IMR-90 (cell line): ENCODE measurements around the gene TNK2. TPM values are rescaled to one million over a fixed set of nuclear protein-coding genes. Genes with fewer than 3 reads are reported as not detected.

ENCODE experiments used
- ATAC-seq: fragments of 200-7000 bp; cut with Tn5 transposase; 2 replicates; pipeline ENCODE4 v1.9.1; 2020; ENCODE audit warnings: low read depth, mild to moderate bottlenecking, moderate library complexity
- BruUV-seq: library from RNA; stranded (reverse); fragments of 400-500 nt; replicated peaks from 2 replicates; lab custom pipeline; 2021; lab: Mats Ljungman, UMichigan
- CTCF ChIA-PET: fragments of 300-600 bp; formaldehyde crosslinking; extraction: SDS; loops from one replicate; lab custom pipeline; 2021; ENCODE audit warnings: antibody characterized with exemption; lab: Yijun Ruan, JAX
- POLR2A ChIA-PET: fragments of 300-600 bp; sonication (Branson Sonifier 250); formaldehyde crosslinking; loops from one replicate; lab custom pipeline; 2022; ENCODE audit warnings: antibody characterized with exemption; ENCODE audit not compliant: unreplicated experiment; lab: Charles Lee
- DNase-seq: peaks from one replicate; pipeline ENCODE4 v3.0.0; 2013
- H2AFZ ChIP-seq: replicated peaks from 2 replicates; pipeline ENCODE3; 2013; ENCODE audit warnings: low read length, mild to moderate bottlenecking; ENCODE audit not compliant: poor library complexity
- H2AK5ac ChIP-seq: 2 replicates; pipeline ENCODE4 v1.6.1; 2013; ENCODE audit warnings: low read depth, low read length, inconsistent platforms
- H2AK9ac ChIP-seq: replicated peaks from 2 replicates; pipeline ENCODE3; 2013; ENCODE audit warnings: mild to moderate bottlenecking, low read depth, low read length, moderate library complexity; ENCODE audit not compliant: poor library complexity
- H2BK120ac ChIP-seq: 2 replicates; pipeline ENCODE4 v1.6.1; 2013; ENCODE audit warnings: low read depth, low read length, inconsistent platforms
- H2BK15ac ChIP-seq: 3 replicates; pipeline ENCODE4 v1.6.1; 2013; ENCODE audit warnings: low read depth, low read length, inconsistent platforms
- H2BK20ac ChIP-seq: 2 replicates; pipeline ENCODE4 v1.6.1; 2013; ENCODE audit warnings: low read depth, mild to moderate bottlenecking, inconsistent platforms, low read length, moderate library complexity
- H2BK5ac ChIP-seq: 2 replicates; pipeline ENCODE4 v1.6.1; 2013; ENCODE audit warnings: mild to moderate bottlenecking, low read depth, low read length, inconsistent platforms; ENCODE audit not compliant: poor library complexity, severe bottlenecking
- H3K14ac ChIP-seq: replicated peaks from 2 replicates; pipeline ENCODE4 v1.6.1; 2013; ENCODE audit warnings: low read depth, low read length, inconsistent platforms
- H3K18ac ChIP-seq: 2 replicates; pipeline ENCODE4 v1.6.1; 2013; ENCODE audit warnings: low read depth, low read length, control low read depth
- H3K23ac ChIP-seq: 2 replicates; pipeline ENCODE4 v1.6.1; 2013; ENCODE audit warnings: low read depth, low read length, inconsistent platforms
- H3K27ac ChIP-seq: 2 replicates; pipeline ENCODE4 v1.5.1; 2013; ENCODE audit warnings: mild to moderate bottlenecking, control low read depth, low read length; ENCODE audit not compliant: insufficient read depth
- H3K27me3 ChIP-seq: 2 replicates; pipeline ENCODE4 v1.6.1; 2013; ENCODE audit warnings: low read length; ENCODE audit not compliant: control insufficient read depth, insufficient read depth
- H3K36me3 ChIP-seq: 2 replicates; pipeline ENCODE4 v1.6.1; 2013; ENCODE audit warnings: low read length, mixed read lengths; ENCODE audit not compliant: control insufficient read depth, insufficient read depth
- H3K4ac ChIP-seq: 2 replicates; pipeline ENCODE4 v1.6.1; 2013; ENCODE audit warnings: low read depth, low read length, inconsistent platforms
- H3K4me1 ChIP-seq: 2 replicates; pipeline ENCODE4 v1.6.1; 2013; ENCODE audit warnings: low read length, mixed read lengths; ENCODE audit not compliant: control insufficient read depth, insufficient read depth
- H3K4me2 ChIP-seq: 2 replicates; pipeline ENCODE4 v1.6.1; 2013; ENCODE audit warnings: low read depth, mild to moderate bottlenecking, control low read depth, low read length, moderate library complexity
- H3K4me3 ChIP-seq: 2 replicates; pipeline ENCODE4 v1.5.1; 2013; ENCODE audit warnings: low read depth, mild to moderate bottlenecking, control low read depth, low read length, moderate library complexity; ENCODE audit not compliant: insufficient read depth
- H3K56ac ChIP-seq: 2 replicates; pipeline ENCODE4 v1.6.1; 2013; ENCODE audit warnings: low read length, inconsistent platforms; ENCODE audit not compliant: insufficient read depth; ENCODE audit errors: extremely low read depth
- H3K79me1 ChIP-seq, 2 experiments: 2 replicates each; pipeline ENCODE4 v1.6.1; 2013; ENCODE audit warnings: low read length in 2 of 2, inconsistent platforms in 1 of 2, low read depth in 1 of 2
- H3K9ac ChIP-seq: 2 replicates; pipeline ENCODE4 v1.6.1; 2013; ENCODE audit warnings: low read depth, low read length, control low read depth
- H3K9me1 ChIP-seq: 2 replicates; pipeline ENCODE4 v1.6.1; 2013; ENCODE audit warnings: low read length, inconsistent platforms; ENCODE audit not compliant: insufficient read depth
- H3K9me3 ChIP-seq: 2 replicates; pipeline ENCODE4 v1.6.1; 2013; ENCODE audit warnings: low read length; ENCODE audit not compliant: control insufficient read depth, insufficient read depth
- H4K20me1 ChIP-seq: 2 replicates; pipeline ENCODE4 v1.6.1; 2013; ENCODE audit warnings: low read length, inconsistent platforms; ENCODE audit not compliant: insufficient read depth
- H4K5ac ChIP-seq: 2 replicates; pipeline ENCODE4 v1.6.1; 2013; ENCODE audit warnings: mild to moderate bottlenecking, low read depth, low read length, control low read depth
- H4K8ac ChIP-seq, 2 experiments: 2 replicates each; pipeline ENCODE4 v1.6.1; 2013; ENCODE audit warnings: low read depth in 2 of 2, low read length in 2 of 2, control low read depth in 1 of 2, inconsistent platforms in 1 of 2
- H4K91ac ChIP-seq: 2 replicates; pipeline ENCODE4 v1.6.1; 2013; ENCODE audit warnings: low read depth, low read length, inconsistent platforms; ENCODE audit not compliant: insufficient read depth
- BHLHE40 ChIP-seq: fragments of 150-350 bp; IDR thresholded peaks from 2 replicates; pipeline ENCODE4 v1.6.1; 2016; ENCODE audit warnings: mild to moderate bottlenecking, low read depth, low read length
- CEBPB ChIP-seq: IDR thresholded peaks from 2 replicates; pipeline ENCODE4 v1.6.1; 2012; ENCODE audit warnings: low read depth, low read length, improper control_type of control experiment
- CHD1 ChIP-seq: IDR thresholded peaks from 2 replicates; pipeline ENCODE4 v1.6.1; 2012; ENCODE audit warnings: low read depth, low read length, improper control_type of control experiment
- CTCF ChIP-seq: conservative IDR thresholded peaks from 2 replicates; pipeline ENCODE4 v1.5.1; 2012; ENCODE audit warnings: mild to moderate bottlenecking, low read depth, low read length, improper control_type of control experiment
- FOS ChIP-seq: fragments of 150-350 bp; IDR thresholded peaks from 2 replicates; pipeline ENCODE4 v1.6.1; 2016; ENCODE audit warnings: low read depth, low read length
- MAFK ChIP-seq: IDR thresholded peaks from 2 replicates; pipeline ENCODE4 v1.6.1; 2012; ENCODE audit warnings: low read depth, low read length, improper control_type of control experiment
- MAZ ChIP-seq: IDR thresholded peaks from 2 replicates; pipeline ENCODE4 v1.6.1; 2012; ENCODE audit warnings: low read depth, mild to moderate bottlenecking, low read length, improper control_type of control experiment, moderate library complexity, borderline replicate concordance
- MXI1 ChIP-seq: IDR thresholded peaks from 2 replicates; pipeline ENCODE4 v1.6.1; 2012; ENCODE audit warnings: low read depth, mild to moderate bottlenecking, low read length, moderate library complexity, borderline replicate concordance
- NFE2L2 ChIP-seq: fragments of 150-350 bp; IDR thresholded peaks from 2 replicates; pipeline ENCODE4 v1.6.1; 2016; ENCODE audit warnings: low read depth, mild to moderate bottlenecking, low read length
- POLR2A ChIP-seq: IDR thresholded peaks from 2 replicates; pipeline ENCODE4 v1.6.1; 2012; ENCODE audit warnings: mild to moderate bottlenecking, low read depth, low read length
- RAD21 ChIP-seq: IDR thresholded peaks from 2 replicates; pipeline ENCODE4 v1.6.1; 2012; ENCODE audit warnings: low read length, improper control_type of control experiment
- RCOR1 ChIP-seq: IDR thresholded peaks from 2 replicates; pipeline ENCODE4 v1.6.1; 2012; ENCODE audit warnings: mild to moderate bottlenecking, low read length, improper control_type of control experiment; ENCODE audit not compliant: insufficient replicate concordance
- RFX5 ChIP-seq: IDR thresholded peaks from 2 replicates; pipeline ENCODE4 v1.8.0; 2012; ENCODE audit warnings: low read depth, mild to moderate bottlenecking, low read length, moderate library complexity
- SMC3 ChIP-seq: fragments of 150-350 bp; IDR thresholded peaks from 2 replicates; pipeline ENCODE4 v1.6.1; 2016; ENCODE audit warnings: low read depth, mild to moderate bottlenecking, antibody characterized with exemption, low read length, moderate library complexity
- WGBS, 2 experiments: methylation state at CpG; one replicate each; pipeline versions ENCODE4 v1.1.5 to v1.1.7; 2013; ENCODE audit warnings: missing lambda C conversion rate in 2 of 2; ENCODE audit not compliant: insufficient read length in 1 of 2; ENCODE audit errors: extremely low coverage in 2 of 2; 5-methylcytosine and 5-hydroxymethylcytosine counted together
- dilution Hi-C: fragments of 300-500 bp; cut with HindIII; formaldehyde crosslinking; loops from one replicate; pipeline ENCODE4 v1.14.3; 2018; ENCODE audit warnings: low sequenced_read_pairs; ENCODE audit not compliant: unreplicated experiment
- in situ Hi-C: fragments of 300-500 bp; cut with MboI; formaldehyde crosslinking; loops from 3 replicates; pipeline ENCODE4 v1.14.3; 2019; ENCODE audit warnings: low sequenced_read_pairs, inconsistent platforms, mixed read lengths
- intact Hi-C: fragments of 100-400 bp; cut with micrococcal nuclease; formaldehyde crosslinking; loops from 2 replicates; pipeline ENCODE4 v1.10.0; 2022
- polyA plus RNA-seq, 3 experiments: library from polyadenylated mRNA; depleted of rRNA; stranded (reverse); fragments of >200 nt; gene quantifications; 2 replicates each; pipeline ENCODE4 v1.2.3, GENCODE V29; 2012; ENCODE audit warnings: low replicate concordance in 1 of 3
- total RNA-seq: library from RNA; depleted of rRNA; stranded (reverse); fragments of >200 nt; gene quantifications from 2 replicates; pipeline ENCODE4 v1.2.3, GENCODE V29; 2012
- TF ChIP-seq, protein P1 (sequence below): fragments of 150-350 bp; IDR thresholded peaks from 2 replicates; pipeline ENCODE4 v1.6.1; 2016; ENCODE audit warnings: low read depth, mild to moderate bottlenecking, low read length, moderate library complexity, borderline replicate concordance
- TF ChIP-seq, protein P2 (sequence below): fragments of 150-350 bp; IDR thresholded peaks from 2 replicates; pipeline ENCODE4 v1.6.1; 2017; ENCODE audit warnings: mild to moderate bottlenecking, antibody characterized with exemption, low read length, low read depth

Gene TNK2
- total and polyA plus RNA-seq, 2 of the 4 experiments (the other 2 are of a cell fraction) = 2.2 to 13.8 TPM

DNA sequence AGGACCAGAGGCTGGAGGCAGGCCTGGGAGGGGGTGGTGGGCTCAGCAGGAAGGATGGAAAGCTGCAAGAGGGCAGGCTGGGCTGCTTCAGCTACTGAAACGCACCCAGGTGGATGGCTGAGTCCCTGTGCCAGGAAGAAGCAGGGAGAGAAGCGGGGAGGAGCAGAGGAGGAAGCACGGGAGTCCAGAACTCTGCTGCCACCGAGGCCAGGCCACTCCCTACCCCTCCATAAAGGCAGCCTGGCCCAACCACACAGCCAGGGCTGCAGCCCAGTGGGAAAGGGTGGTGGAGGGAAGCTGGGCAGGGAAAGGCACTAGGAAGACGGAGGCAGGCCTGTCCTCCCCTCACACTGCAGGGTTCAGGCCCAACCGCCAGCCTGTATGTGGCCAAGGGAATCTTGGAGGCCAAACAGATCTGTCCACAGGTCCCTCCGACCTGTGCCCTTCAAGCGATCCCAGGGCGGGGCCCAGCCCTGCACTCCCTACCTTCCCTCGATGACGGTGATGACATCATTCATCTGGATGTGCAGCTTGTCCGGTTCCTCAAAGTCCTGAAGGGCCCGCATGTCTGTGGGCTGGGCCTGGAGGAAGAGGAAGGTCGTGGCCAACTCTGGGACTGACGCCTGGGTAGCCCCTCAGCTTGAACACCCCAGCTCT is 30.5 kb downstream of the TNK2 start:
- Histone ChIP-seq H3K27me3 (no peaks in the 10 kb centered on the region), H3K14ac (no peak overlapping the region), H3K36me3 (peaks cover 42% of the 10 kb centered on the region), H3K18ac (no peak overlapping the region), H4K91ac (no peak overlapping the region), H4K5ac (no peak overlapping the region), H3K4ac (no peak overlapping the region), H2AK9ac (no peak overlapping the region), H3K4me3 (no peak overlapping the region), H3K23ac (no peak overlapping the region), H4K20me1 (no peaks in the 10 kb centered on the region), H3K27ac (no peak overlapping the region), H2BK20ac (no peak overlapping the region), H2AK5ac (no peak overlapping the region), H3K9ac (no peak overlapping the region), H3K4me1 (no peaks in the 10 kb centered on the region), H2BK5ac (no peak overlapping the region), H3K9me3 (no peaks in the 10 kb centered on the region), H2BK120ac (no peak overlapping the region), H3K4me2 (no peak overlapping the region), H3K79me1 (0 out of 4 replicates have a peak, but pooled peaks cover 0 to 6% of the 10 kb centered on the region in 2 experiments), H2AFZ (no peak overlapping the region), H4K8ac (no peak overlapping the region), H2BK15ac (no peak overlapping the region), H3K9me1 (no peaks in the 10 kb centered on the region), H3K56ac (no peak overlapping the region)
- no peak for TF ChIP-seq RAD21
- TF ChIP-seq RFX5 = no peak
- no peak for TF ChIP-seq MAFK
- no peak for TF ChIP-seq CEBPB
- TF ChIP-seq POLR2A = no peak
- TF ChIP-seq, protein P1, sequence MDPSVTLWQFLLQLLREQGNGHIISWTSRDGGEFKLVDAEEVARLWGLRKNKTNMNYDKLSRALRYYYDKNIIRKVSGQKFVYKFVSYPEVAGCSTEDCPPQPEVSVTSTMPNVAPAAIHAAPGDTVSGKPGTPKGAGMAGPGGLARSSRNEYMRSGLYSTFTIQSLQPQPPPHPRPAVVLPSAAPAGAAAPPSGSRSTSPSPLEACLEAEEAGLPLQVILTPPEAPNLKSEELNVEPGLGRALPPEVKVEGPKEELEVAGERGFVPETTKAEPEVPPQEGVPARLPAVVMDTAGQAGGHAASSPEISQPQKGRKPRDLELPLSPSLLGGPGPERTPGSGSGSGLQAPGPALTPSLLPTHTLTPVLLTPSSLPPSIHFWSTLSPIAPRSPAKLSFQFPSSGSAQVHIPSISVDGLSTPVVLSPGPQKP = no peak
- TF ChIP-seq SMC3 = no peak
- no peak for TF ChIP-seq CHD1
- no peak for TF ChIP-seq MXI1
- TF ChIP-seq, protein P2, sequence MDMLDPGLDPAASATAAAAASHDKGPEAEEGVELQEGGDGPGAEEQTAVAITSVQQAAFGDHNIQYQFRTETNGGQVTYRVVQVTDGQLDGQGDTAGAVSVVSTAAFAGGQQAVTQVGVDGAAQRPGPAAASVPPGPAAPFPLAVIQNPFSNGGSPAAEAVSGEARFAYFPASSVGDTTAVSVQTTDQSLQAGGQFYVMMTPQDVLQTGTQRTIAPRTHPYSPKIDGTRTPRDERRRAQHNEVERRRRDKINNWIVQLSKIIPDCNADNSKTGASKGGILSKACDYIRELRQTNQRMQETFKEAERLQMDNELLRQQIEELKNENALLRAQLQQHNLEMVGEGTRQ = no peak
- TF ChIP-seq FOS = no peak
- TF ChIP-seq RCOR1 = no peak
- TF ChIP-seq BHLHE40 = no peak
- no peak for TF ChIP-seq NFE2L2
- no peak for TF ChIP-seq CTCF
- TF ChIP-seq MAZ = no peak
- ATAC-seq = no peak
- ChIA-PET CTCF (no interaction called here), POLR2A (no interaction called here)
- dilution Hi-C loops (no loop called here), intact Hi-C loops (no loop called here), in situ Hi-C loops (no loop called here)
- BruUV-seq = no TSS peak
- WGBS, 2 experiments = 80% methylated on average over 3 of the region's 15 CpGs; no CpG with 5 or more reads in 1 of the 2 experiments
- DNase-seq = no peak
